Measurements from ENCODE around the gene TRIM71.
"Not testable (repeated sequence)": the region's sequence is repeated elsewhere in the genome, so short reads cannot be mapped to it uniquely, and the experiment has no call there.

- not testable (repeated sequence) for TF ChIP-seq CTCF, POLR2A (IDR thresholded peaks at IDR 0.05)
Observed at GRCh38 chr3:32796384-32796950, 21.3 kb upstream of the TRIM71 start.
